Bone marrow (tissue), 2 donors: ENCODE results near the gene CDK14.
A peak's percentile ranks its signal among the peaks of the same experiment; 100 is the strongest.

Source experiments
- DNase-seq, 2 donors: peaks; one replicate each; lab custom pipeline; 2025; lab: John Stamatoyannopoulos, UW

CDK14 gene

DNA sequence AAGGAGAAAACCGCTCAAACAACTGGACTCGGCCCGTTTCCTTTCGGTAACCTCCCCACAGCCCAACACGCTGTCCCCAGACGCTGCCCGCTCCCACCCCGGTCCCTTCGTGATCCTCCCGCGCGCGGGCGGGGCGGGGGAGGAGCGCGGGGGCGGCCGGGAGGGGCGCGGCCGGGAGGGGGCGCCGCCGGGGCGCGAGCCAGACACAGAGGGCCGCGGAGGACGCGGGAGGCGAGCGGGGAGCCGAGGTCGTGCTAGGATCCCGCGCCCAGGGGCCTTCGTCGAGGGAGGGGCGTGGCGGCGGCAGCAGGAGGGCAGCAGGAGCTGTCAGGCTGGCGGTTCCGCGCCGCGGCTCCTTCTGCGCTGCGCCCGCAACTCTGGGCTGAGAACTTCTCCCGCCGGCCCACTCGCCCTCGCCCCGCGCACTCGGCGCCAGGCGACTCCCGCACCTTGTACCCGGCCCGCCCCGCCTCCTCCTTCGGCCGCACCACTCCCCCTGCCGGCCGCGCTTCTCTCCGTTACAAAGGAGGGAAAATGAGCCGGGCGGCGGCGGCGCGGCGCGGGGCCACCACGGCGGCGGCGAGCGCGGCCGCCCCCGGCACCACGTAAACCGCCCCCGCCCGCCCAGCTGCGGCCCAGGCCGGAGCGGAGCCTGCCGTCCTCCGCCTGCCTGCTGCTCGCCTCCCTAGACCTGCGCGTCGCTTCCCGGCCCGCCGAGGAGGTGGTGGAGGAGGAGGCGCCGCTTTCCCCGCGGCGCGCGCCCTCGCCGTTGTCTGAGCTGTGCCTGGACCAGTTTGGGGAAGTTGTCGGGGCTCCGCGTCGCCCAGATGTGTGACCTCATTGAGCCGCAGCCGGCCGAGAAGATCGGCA, at the start of gene CDK14:
Gene CDK14 (plus strand): TSS at position 521 of the 870 bp plus-strand sequence. CDS start 307 bp downstream, at position 828.
- peak; percentile 70 to 77 for DNase-seq

DNA sequence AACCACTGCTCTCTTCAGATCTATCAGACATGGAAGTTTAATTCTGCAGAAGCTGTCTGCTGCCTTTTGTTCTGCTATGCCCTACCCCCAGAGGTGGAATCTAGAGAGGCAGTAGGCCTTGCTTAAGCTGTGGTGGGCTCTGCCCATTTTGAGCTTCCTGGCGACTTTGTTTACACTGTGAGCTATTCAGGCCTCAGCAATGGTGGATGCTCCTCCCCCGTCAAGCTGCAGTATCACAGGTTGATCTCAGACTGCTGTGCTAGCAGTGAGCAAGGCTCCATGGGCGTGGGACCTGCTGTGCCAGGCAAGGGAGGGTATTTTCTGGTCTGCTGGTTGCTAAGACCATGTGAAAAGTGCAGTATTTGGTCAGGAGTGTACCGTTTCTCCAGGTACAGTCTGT, 45.1 kb upstream of the CDK14 start:
- no peak for DNase-seq

DNA sequence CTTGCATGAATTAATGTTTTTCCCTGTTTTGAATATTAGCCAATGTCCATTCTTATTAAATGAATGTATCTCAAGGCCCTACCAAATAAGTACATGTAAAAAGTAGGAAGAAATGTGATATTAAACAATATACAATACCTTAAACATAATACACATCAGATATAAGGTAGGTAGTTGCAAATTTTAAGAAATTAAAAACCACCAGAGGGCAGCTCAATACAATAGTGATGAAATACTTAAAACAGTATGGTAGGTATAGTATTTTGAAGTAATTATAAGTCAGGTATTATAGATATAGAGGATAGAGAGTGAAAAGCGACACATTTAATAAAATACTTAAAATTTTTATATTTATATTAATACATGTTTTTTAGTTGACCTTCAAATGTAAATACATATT, 43.6 kb upstream of the CDK14 start:
- DNase-seq, result peak in 1 of 2 donors; percentile 3

DNA sequence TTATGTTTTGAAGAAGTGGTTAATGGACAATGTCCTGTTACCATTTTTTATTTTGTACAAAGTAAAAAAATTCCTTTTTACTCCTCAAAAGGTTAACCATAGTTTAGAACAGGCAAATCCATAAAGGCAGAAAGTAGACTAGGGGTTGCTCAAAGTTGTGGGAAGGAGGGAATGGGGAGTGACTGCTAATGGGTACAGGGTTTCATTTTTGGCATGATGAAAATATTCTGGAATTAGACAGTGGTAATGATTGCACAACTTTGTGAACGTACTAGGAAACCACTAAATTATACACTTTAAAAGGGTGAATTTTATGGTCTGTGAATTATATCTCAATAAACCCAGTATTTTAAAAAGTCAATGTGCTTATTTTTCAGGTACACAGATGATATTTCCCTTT, 35.4 kb upstream of the CDK14 start:
- no peak for DNase-seq

DNA sequence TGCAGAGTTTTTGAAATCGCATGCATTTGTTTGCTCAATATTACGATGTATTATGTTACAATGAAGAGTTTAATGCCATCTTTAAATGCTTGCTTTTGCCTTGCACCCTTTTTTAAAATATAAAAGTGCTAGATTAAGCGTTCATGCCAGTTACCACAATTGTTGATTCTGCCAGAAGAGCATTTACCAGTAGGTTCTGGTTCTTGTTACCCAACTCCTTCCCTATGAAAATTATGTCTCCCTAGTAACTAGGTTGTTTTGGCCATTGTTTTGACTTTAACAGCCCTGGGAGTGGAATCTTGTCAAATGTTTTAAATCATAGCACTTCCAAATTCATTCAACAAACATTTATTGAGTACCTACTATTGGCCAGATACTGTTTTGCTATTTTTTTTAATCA, 32.8 kb upstream of the CDK14 start:
- no peak for DNase-seq

DNA sequence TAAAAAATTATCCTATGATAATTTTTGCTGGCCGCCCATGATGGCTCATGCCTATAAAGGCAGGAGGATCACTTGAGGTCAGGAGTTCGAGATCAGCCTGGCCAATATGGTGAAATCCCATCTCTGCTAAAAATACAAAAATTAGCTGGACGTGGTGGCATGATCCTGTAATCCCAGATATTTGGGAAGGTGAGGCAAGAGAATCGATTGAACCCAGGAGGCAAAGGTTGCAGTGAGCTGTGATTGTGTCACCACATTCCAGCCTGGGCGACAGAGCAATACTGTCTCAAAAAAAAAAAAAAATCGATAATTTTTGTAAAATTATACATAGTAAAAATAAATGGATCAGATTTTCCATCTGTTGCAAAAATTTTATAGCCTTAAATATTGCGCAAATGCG, 31.7 kb upstream of the CDK14 start:
- no peak for DNase-seq

DNA sequence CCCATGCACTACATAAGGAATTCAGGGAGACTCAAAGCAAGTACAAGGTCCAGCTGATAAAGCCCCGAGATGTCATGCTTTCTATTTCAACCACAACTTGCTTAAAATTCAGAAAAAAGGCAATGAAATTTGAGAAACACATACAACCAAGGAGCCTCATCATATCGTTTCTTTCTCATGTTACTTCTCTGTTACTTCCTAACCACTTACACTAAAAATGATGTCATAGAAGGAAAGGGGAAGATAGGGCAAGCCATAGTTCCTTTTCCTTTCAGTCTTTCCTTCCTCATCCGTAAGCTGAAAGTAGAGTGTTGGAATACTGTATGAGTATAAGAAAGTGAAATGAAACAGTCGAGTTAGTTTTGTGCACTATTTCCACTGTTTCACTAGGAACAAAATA, 27.9 kb upstream of the CDK14 start:
- DNase-seq, result no peak

DNA sequence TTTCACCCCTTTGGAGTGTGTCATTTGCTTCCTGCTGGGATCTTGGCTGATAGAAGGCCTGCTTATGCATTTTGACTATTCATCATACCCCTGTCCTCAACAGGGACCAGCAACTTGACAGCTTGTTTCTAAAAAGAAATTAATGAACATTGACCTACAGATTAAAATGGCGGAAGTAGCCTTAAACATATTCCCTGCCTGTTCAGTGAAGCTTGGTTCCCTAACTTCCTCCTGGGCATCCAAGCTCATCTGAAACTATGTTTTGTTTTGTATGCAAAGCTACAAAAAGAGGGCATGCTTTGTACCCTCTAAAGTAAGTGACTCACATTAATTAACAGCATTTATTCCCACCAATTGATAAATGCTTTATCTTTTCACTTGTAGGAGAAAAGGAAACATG, 26.8 kb upstream of the CDK14 start:
- no peak for DNase-seq

DNA sequence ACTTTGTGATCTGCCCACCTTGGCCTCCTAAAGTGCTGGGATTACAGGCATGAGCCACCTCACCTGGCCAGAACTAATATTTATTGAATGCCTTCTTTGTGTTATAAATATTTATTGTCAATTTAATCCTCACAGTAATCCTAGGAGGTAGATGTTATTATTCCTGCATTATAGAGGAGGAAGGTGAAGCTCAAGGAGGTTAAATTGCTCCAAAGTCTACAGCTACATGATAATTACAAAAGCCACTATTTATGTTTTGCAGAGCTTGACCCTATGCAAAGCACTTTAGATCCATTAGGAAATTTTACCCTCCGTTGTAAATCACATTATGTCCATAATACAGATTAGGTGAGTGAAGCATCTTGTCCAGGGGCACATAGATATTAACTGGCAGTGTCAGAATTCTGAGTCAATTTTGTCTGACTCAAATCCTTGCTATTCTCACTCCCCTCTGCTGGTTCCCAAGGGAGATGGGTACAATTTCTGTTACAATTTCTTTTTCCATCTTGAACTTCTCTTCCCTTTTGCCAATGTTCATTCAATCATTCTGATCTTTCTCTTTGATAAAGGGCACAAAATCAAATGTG, 25.7 kb upstream of the CDK14 start:
- no peak for DNase-seq

DNA sequence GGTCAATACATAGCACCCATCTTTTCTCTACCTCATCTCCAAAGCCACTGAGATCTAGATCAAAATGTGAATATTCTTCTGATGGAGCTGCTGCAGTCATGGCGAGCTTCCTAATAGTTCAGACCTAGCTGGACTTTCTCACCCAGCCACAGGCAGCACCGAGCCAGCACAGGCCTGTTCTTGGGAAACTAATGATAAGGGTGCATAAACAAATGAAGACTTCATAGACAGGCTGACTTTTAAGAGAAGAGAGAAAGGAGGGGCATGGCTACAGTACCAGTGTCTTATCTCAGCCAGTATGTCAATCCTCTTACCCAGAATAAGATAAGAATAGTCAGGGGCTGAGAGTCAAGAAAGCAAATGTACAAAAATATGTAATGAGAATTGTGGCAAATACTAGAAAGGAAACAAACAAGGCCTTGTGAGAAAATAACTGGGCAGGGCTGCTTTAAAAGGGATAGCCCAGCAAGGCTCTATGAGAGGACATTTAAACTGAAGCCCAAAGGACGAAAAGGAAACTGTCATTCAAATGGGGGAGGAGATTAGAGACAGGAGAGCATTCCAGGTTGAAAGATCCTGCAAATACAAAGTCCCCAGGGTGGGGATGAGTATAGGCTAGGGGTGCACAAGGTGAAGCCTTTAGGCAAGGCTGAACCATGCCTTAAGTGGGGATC, 21.8 kb upstream of the CDK14 start:
- DNase-seq, result no peak

DNA sequence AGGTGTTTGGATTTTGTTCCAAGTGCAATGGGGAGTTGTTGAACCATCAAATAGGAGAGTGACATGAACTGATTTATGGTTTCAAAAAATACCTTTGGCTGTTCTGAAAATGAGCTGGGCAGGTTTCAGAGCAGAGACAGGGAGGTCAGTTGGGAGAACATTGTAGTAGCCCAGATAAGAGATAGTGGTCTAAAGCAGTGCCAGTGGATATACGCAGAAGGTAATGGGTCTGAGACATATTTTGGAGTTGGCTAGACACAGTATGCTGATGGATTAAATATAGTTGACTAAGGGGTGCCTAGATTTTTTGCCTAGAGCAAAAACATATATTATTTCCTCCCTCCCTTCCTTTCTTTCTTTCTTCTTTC, 21.3 kb upstream of the CDK14 start:
- DNase-seq, result no peak

DNA sequence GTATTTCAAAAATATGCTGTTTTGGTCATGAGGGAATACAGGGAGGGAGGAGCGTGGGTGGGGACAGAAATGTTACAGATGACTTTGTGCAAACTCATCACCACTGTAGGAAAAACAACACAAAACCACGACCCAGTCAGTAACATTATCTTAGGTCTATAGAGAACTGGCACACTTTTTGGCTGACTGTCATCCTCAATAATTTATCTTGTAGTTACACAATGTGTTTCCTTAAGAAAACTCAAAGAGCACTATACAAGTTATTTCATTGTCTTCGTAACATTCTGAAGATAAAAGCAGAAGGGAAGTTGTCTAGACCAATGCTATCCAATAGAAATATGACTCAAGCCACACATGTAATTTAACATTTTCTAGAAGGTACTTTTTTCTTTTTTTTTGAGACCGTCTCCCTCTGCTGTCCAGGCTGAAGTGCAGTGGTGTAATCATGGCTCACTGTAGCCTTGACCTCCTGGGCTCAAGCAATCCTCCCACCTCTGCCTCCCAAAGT, 16.9 kb upstream of the CDK14 start:
- peak in 1 of 2 donors; percentile 39 for DNase-seq

DNA sequence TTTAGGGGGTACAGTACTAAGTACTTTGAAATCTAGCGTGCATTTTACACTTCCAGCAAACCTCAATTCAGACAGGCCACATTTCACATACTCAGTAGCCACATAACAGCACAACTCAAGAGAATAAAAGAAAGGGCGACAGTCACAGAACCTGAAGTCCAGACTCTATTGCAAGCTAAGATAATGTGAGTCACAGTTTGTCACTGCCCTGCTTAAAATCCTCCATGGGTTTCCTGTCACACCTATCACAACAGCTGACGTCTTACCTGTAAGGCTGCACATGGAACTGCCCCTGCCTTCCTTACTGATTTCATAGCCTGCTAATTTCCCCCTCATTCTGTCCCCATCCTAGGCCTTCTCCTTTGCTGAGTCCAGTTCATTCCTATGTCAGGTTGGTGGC, 16.1 kb upstream of the CDK14 start:
- DNase-seq, result no peak

DNA sequence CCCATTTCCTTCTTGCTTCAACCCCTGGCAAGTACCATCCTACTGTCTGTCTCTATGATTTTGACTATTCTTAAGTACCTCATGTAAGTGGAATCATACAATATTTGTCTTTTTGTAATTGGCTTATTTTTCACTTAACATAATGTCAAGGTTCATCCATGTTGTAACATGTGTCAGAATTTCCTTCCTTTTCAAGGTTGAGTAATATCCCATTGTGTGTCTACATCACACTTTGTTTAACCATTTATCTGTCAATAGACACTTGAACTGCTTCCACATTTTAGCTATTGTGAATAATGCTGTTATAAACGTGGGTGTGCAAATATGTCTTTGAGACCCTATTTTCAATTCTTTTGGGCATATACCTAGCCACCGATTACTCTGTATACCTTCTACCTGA, 14.0 kb upstream of the CDK14 start:
- DNase-seq, result no peak

DNA sequence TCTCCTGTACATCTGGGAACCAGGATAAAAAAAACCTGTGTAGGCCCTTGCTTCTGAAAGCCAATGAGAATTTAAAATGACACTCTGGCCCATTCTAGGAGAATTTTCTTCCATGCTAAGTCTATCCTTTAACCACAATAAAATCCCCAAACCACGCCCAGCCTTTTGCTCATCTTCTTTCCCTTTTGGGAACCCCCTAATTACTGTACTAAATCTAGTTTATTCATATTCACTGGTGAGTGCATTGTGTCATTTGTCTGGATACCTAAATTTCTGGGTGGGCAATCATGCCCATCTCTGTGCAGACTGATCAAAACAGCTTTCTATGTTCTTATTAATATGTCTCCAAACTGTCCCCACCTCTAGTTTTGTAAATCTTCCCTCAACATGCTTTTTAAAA, 11.7 kb upstream of the CDK14 start:
- DNase-seq, result no peak

DNA sequence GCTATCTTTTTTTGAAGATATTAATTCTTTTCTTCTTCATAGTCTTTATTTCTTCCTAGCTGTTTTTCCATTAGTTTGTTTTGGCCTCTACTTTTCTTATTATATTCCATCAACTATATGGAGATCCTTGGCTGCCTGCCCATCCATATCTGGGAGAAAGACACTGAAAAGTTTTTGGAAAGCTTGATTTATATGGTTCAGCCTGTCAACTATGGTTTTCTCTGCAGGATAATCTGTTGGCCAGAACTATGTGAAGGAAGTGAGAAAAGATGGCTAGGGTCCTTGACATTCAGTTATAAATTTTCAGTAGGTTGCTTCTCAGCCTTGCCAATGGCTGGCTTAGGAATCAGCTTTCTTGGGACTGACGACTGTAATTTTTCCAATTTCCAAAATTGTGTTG, 10.0 kb upstream of the CDK14 start:
- no peak for DNase-seq

DNA sequence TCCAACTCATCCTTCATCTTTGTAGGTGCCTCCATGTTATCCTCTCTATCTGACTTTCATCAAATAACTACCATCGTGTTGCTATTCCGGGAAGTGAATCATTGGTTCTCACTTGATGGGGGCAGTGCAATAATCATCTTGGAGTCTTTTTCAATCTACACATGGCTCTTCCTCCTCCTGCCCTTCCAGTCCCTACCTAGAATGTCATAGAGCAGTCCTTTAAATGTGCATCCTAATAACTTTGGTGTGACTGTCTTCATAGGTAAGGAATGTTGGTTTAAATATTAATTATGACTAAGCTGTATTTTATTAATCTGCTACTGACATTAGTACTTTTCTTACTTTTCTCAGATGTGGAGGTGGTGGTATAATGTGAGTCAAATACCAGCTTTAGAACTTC, 8.4 kb upstream of the CDK14 start:
- DNase-seq, result no peak

DNA sequence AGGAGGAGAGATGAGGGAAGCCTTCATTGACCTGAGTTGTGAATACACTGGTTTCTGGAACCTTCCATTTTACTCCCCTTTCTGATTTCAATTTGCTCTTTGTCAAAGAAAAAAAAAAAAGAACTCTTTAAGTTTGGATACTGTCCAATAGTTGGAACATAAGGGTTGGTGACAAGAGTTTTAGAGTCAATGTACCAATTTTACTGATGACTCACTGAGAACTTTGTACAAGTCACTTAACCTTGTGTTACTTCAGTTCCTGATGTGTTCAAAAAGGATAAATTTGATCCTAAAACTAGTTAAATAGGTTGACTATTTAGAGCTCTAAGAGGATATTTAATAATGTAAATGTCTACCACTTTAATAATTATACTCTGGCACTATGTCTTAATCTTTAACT, 4.1 kb upstream of the CDK14 start:
- no peak for DNase-seq

DNA sequence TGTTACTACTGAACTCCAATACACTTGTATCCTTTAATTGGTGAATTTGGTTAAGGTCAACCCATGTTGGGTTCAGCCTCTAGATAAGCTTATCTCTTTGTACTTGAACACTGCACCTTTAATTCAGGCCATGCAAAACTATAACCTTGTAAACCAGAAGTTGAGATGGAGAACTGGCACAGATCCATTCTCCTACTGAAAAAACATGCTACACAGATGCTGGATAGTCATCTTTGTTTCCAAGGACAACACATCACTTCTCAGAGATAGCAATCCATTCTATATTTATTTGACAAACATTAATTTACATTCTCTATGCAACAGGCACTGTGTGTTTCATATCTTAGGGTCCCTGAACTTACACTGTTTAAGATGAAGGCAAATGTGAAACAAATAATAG, 2.9 kb upstream of the CDK14 start:
- no peak for DNase-seq

DNA sequence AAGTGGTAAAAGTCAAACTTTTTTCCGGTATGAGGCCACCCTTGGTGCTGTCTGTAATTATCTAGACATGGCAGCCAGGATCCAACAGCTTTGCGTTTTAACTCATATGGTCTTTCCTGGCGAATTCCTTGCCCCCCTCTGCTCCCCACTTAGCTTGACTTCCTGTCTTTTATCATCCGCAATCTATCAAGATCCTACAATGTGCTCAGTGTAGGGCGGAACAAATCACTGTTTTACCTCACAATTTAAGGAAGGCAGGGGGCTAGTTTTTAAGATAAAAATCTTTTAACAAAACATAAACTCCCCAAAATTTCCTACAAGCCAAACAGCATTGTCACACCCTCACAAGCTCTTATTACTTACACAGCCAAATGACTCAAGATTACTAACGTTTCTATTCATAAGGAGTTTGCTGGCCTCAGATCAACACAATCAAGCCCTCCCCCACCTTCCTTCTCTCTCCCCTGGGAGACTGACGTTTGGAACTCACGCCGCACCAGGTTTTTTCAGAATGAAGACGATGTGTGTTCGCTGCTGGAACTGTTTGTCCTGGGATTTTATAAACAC, 1.3 kb upstream of the CDK14 start:
- peak in 1 of 2 donors; percentile 4 for DNase-seq

DNA sequence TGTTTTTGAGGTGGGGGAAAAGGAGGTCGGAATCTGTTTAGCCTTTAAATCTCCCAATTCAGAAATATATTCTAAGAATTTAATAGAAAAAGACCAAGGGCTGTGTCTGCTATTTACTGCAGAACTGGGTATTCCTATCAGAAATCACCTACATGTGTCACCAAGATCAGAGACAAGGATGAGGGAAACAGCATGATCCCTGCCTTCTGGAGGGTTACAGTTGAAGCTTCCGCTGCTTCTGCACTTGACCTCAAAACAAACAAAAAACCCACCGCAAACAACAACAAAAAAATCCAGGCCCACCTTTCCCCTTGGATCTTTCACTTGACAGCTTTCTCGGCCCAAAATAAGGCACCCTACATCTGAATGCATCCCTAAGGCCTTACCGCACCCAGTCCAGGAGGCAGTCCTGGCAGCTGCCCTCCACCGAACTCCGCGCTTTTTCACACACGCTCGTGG, 750 bp upstream of the CDK14 start:
- DNase-seq, result no peak
